GM18498 (cell line): Measurements from ENCODE around the gene ZFP62.
A peak's percentile ranks its signal among the peaks of the same experiment; 100 is the strongest.

ENCODE experiments used
- ATAC-seq: cut with Tn5 transposase; IDR thresholded peaks from one replicate; pipeline ENCODE4 v1.9.1; 2021; ENCODE audit warnings: mild to moderate bottlenecking, moderate library complexity; ENCODE audit not compliant: unreplicated experiment

ZFP62 gene

DNA sequence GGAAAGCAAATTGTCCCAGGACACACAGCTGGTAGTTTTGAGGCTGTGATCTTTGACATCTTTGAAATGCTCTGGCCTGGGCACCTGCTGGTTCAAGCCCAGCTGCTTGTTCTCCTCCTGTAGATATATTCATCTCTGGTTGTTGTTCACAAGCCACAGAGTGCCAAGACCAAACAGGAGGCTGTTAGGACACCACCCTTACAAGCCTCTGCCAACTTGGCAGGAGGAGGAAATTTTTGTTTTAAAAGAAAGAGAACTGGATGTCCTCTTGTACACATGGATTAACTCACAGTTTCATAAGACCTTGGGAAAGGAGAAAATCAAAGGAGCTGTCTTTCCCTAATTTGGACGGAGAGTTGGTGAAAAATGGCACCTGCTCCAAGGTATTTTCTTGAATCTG lies 8.5 kb upstream of the ZFP62 start:
- no peak for ATAC-seq

DNA sequence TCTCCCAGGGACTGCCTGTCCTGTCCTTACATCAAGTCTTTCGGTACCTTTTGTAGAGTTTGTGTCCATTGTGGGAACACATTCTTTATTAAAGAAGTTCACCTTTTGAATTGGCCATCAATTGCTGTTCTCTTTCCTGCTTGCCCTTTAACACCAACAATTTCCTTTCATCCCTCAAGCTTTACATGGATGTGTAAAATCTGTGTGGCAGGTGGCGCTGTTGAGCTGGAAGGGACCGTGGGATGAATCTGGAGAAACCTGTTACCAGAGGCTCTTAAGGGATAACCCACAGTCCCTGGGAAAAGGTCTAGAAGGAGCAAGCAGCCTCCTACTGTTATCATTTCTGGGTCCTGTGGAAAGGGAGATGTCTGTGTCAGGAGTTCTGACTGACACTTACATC lies 7.9 kb upstream of the ZFP62 start:
- no peak for ATAC-seq

DNA sequence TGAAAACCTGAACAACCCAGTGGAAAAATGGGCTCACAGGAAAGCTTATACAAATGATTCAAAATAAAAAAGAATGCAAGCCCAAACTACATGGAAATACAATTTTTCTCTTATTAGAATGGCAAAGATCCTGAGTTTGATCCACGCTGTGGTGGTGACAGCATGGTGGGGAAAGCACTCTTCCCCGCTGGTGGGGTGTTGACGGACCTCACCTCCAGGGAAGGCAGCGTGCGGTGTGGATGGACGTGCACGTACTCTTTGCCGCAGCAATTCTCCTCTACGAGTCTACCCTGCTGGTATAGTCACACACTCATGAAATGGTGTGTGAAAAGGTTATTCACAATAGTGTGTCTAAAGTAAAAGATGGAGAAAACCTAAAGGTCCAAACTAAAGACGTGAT lies 5.9 kb upstream of the ZFP62 start:
- ATAC-seq = no peak

DNA sequence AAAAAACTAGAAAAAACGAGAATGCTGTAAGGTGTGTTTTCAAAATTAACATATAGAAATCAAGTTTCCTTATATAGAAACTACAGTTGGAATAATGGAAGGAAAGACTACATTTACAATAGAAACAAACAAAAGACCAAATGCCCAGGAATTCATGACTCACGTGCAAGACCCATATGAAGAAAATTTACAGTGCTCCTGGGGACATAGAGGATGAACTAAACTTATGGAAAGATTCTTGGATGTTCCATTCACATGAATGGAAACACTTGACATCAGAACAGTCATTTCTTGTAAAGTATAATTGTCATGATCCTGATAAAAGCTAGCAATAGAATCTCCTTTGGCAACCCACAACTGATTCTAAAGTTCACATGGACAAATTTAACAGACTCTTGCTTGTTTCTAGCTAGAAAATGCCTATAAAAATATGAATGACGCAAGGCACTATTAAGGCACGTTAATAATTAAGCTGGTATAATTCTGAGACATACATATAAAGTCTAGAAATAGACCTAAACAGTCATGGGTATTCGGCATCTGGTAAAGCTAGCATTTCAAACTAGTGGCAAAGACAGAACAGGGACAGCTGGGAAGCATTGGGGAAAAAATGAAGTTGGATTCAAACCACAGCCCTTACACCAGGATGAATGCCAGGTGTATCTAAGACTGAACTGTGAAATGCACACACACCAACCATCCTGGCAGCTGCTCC lies 5.1 kb upstream of the ZFP62 start:
- no peak for ATAC-seq

DNA sequence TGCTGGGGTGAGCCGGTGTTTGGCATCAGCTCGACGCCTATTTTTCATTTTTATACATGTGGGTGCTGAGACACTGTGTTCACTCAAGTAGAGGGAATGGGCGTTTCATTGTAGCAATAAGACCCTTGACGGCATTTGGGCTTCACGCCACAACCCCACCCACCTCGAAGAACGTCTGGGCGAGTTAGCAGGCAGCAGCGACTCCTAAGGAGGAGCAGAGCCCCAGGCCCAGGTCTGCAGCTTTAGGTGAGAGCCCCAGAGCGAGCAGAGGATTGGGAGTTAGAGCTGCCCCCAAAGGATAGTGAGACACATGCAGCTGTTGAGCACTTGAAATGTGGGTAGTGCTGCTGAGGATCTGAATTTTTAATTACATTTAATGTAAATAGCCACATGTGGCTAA lies 1.6 kb upstream of the ZFP62 start:
- no peak for ATAC-seq

DNA sequence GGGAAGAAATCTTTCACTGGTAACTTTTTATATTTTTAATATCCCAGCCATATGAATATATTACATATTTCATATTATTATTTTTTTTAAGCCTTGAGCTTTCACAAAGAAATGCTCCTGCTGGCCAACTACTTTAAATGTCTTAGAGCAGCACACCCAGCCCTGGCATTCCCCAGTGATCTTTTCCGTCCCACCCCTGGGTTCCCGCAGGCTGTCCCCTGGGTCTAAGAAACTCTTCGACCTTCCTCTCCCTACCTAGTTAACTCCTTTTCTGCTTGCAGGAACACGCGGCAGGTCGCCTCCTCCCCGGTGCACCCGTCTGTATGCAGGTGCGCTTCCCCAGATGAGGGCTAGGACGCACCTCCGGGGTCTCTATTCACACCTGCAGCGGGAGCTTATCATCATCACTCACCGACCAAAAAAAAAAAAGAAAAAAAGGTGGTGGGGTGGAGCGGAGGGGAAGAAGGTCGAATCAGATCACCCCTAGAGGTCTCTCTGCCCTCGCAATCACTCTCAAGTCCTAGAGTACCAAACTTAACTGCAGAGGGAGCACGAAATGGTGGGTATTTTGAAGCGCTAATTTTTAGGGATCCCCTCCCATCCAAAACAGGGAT lies 696 bp downstream of the ZFP62 start:
- peak; percentile 57 for ATAC-seq

DNA sequence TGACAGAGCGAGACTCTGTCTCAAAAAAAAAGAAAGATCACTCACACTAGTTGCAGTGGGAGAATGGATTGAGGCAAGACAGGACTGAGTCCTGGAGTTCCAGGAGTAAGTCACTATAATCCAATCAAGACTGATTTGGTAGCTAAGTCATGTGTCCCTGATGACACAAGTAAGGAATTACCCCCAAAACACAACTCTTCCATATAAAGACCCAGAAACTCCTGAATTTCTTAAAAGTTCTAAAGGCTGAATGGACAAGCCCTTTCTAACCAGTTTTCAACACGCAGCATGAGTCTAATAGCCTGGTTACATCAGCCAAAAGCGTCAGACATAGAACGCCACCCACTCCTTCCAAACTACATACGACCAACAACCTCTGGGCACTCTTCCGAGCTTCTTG lies 2.5 kb downstream of the ZFP62 start:
- ATAC-seq = no peak

DNA sequence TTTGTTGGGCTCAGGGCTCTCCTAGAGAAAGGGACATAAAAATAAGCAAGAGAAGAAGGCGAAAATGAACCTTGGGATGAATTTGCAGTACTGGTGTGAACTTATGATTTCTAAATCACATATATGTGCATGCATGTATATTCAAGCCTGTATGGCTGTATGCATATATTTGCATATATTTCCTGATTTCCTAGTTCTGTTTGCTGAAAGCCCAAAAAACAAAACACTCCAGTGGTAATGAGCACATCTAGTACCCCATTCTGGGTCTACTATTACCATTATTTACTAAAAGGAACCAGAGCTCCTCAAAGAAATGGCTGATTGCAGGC lies 7.3 kb downstream of the ZFP62 start:
- no peak for ATAC-seq

DNA sequence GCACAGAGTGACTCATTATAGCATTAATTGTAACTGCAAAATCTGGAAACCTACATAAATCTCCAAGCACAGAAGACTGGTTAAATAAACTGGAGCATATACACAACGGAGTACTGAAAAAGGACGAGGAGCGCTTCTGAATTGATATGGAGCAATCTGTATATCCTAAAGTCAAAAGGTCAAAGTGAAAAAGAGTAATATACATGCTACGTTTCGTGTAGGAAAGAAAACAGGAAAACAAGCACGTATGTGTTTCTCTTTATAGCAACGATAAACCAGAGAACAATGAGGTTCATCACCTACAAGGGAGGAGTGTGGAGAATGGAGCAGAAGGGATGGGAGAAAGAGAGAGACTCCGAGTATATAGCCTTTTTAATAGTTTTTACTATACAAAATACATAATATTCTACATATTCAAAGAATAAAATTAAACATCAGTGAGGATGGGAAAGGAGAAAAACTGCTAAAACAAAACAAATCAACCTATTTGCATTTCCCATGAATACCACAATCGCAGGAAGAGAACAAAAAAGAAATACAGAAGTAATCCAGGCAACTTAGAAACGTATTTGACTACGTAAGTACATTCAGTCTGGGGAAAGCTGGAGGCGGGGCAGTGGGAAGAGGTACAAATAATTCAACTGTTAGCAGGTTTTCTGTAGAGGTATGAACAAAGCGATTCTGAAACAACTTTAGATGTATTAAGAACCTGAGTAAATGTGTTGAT lies 7.8 kb downstream of the ZFP62 start:
- ATAC-seq = no peak

DNA sequence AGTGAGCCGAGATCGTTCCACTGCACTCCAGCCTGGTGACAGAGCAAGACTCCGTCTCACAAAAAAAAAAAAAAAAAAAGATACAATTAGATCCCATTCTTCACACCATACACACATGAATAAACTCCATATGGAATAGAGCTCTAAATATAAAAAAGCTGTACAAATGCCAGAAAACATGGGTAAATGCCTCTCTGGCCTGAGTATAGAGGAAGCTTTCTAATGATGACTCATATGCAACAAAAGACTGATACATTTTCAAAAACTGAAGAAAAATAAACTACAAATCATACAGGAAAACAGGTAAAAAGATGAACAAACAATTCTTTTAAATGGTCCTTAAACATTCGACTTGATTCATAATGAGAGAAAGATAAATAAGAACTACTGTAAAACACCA lies 8.6 kb downstream of the ZFP62 start:
- ATAC-seq = no peak

DNA sequence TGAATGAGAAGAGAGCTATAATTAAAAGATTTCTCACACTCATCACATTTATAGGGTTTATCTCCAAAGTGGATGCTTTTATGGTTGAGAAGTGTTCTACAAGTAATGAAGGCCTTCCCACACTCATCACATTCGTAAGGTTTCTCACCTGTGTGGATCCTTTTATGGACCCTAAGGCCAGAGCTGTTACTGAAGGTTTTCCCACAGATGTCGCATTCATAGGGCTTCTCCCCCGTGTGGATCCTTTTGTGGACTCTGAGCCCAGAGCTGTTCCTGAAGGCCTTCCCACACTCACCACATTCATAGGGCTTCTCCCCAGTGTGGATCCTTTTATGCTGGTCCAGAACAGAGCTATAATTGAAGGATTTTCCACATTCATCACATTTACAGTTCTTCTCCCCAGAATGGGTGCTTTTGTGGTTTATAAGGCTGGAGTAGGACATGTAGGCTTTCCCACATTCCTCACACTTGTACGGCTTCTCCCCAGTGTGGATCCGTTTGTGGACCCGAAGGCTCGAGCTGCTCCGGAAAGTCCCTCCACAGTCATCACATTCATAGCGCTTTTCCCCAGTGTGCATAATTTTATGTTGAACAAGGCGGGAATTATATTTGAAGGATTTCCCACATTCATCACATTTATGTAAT lies 10.5 kb downstream of the ZFP62 start:
- ATAC-seq = no peak

DNA sequence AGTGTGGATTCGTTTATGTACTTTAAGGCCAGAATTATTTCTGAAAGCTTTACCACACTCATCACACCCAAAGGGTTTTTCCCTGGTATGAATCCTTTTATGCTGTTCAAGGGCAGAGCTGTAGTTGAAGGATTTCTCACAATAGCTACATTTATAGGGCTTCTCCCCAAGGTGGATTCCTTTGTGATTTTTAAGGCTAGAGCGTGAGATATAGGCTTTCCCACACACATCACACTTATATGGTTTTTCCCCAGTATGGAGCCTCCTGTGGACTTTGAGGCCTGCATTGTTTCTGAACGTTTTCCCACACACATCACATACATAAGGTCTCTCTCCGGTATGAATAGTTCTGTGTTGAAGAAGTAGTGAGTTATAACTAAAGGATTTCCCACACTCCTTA lies 11.2 kb downstream of the ZFP62 start:
- no peak for ATAC-seq

DNA sequence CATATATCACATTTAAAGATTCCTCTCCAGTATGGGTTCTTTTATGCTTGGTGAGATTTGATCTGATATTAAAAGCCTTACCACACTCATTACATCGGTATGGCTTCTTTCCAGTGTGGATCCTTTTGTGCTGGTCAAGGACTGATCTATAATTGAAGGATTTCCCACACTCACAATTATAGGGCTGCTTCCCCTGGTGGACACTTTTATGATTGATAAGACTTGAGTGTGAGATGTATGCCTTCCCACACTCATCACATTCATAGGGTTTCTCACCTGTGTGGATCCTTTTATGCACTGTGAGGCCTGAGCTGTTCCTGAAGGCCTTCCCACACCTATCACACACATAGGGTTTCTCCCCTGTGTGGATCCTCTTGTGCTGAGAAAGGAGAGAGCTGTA lies 12.2 kb downstream of the ZFP62 start:
- ATAC-seq = no peak

DNA sequence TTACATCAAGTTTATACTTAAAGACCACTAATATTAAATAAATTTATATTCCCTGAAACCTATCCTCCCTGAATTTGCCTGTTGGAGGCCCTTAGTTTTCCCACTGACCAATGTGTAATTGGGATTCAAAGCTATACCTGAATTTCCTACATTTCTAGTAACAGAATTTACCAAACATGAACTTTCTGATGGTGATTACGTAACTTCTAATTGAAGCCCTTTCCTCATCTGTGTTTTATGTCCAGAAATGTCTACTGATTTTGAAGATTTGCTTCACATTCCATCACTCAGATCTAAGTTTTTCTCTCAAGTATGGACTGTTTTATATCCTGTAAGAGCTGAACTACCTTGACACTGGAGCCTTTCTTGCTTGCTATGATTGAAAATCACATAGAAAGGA lies 12.8 kb downstream of the ZFP62 start:
- ATAC-seq = no peak

DNA sequence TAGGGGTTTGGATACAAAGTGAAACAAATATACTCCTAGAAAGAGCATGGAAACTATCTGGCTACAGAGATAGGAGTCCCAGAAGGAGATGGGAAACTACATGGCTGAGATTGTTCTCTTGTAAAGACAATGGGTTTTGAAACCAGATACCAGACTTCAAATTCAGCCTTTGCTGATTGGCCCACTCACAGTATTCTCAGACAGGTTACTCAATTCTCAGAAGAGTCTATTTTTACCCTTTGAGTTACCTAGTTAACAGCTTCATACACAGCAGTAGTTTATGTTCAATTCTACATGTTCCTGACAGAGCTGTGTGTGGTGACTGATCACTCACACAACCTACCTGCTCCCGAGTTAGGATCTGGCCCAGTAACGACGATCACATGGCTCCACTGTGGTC lies 14.1 kb downstream of the ZFP62 start:
- ATAC-seq = no peak

DNA sequence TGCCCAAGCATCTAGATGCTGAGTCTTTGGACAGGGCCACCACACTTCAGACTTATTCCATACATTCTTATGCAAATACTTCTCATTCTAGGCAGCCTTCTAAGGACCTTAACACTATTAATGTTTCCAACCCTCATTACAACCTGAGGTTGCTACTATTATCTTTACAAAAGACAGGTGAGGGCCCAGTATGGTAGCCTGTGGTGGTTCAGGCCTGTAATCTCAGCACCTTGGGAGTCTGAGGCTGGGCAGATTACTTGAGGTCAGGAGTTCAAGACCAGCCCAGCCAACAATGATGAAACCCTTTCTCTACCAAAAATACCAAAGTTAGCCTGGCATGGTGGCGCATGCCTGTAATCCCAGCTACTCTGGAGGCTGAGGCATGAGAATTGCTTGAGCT lies 16.2 kb downstream of the ZFP62 start:
- ATAC-seq = no peak

DNA sequence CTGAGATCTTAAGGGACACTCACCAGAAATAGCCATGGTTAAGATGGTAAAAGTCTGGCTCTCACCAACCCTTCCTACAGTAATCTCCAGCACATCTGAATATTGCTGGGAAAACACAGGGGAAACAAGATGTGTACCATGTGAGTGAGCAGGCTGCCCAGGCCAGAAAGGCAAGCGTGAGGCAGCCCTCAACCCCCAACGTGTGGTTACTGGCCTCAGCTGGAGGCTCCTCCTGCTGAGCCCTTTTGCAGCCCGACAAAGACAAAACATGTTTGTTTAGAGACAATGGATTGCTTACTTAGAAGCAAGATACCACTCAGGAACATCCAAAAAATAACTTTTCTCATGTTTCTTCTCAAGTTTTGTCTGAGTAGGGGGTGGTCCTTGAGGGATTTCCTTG lies 16.6 kb downstream of the ZFP62 start:
- no peak for ATAC-seq

DNA sequence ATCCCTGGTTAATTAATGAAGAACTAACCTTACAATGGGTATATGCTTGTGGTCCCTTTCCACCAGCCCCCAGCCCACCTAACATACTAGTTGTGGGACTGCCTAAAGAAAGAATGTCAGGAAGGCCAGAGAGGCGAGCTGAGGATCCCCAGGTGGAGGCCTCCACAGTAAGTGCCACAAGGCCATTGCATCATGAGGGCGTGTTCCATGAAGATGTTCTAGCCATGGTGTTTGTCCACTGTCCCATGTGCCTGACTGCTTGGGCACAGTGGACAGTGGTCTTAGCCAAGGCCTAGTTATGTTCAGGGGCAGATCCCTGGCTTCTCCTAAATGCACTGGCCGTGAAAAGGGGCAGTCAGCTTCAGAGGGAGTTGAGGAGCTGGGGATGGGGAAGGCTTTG lies 21.1 kb downstream of the ZFP62 start:
- ATAC-seq = no peak

DNA sequence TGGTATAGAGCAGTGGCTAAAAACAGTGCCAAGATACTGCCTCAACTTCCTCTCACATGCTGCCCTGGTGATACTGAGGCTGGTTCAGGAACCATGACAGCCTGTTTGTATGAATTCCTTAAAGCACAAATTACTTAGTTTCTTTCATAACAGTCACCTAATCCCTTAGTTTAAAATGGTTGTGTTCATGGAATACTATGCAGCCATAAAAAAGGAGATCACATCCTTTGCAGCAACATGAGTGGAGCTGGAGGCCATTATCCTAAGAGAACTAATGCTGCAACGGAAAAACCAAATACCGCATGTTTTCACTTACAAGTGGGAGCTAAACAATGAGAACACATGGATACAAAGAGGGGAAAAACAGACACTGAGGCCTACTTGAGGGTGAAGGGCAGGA lies 21.8 kb downstream of the ZFP62 start:
- ATAC-seq = no peak

DNA sequence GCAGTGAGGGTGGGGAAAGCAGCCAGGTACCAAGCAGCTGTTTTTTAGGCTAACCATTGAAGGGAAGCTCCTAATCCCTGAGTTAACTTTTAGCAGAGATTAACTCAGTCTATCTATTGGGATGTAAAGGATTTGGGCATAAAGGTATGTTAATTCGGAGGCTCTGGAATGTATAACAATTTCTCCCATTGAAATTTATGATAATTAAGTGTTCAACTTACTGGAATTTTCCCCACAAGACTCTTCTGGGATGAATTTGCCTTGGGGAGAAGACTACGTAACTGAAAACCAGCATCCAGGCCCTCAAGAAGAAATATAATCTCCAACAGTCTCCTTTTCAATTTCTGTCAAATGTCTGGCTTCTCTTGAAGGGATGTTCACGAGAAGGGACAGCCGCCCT lies 23.6 kb downstream of the ZFP62 start:
- no peak for ATAC-seq

DNA sequence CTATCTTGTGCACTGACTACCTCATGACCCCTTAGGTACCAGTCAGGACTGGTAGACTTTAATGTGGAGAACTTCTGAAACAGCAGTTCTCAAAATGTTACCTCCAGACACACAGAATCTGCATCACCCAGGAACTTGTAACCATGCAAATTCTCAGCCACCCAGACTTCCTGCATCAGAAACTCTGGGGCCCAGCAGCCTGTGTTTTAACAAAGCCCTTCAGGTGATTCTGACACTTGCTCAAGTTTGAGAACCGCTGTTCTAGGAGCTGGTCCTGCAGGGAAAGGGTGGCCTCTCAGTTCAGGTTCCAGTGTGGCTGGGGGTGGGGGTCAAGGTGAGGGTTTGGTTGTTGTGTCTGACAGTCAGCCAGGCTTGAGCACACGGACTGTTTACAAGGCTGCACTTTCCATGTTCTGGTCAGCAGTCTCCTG lies 28.4 kb downstream of the ZFP62 start:
- ATAC-seq = peak; percentile 47
